Breast epithelium (tissue), 4 donors: ENCODE measurements around the gene SLC12A2. TPM values are rescaled to one million over a fixed set of nuclear protein-coding genes. Genes with fewer than 3 reads are reported as not detected.

Experiments used
- DNase-seq, 2 donors: peaks; one replicate each; pipeline ENCODE4 v3.0.0-alpha.2; 2019; ENCODE audit warnings: low spot score in 2 of 2
- H3K27ac ChIP-seq, 2 donors: fragments of 200-600 bp; sonication (generic) in 1 of 2; one replicate each; pipeline ENCODE4 v1.5.1; 2016 to 2019; ENCODE audit warnings: mild to moderate bottlenecking in 1 of 2
- H3K27me3 ChIP-seq, 2 donors: fragments of 200-600 bp; sonication (generic) in 1 of 2; one replicate each; pipeline versions ENCODE4 v1.5.1 to v1.6.0; 2017 to 2019; ENCODE audit warnings: control low read depth in 1 of 2, mild to moderate bottlenecking in 1 of 2
- H3K36me3 ChIP-seq: fragments of 200-600 bp; one replicate; pipeline ENCODE4 v1.5.1; 2019
- H3K4me1 ChIP-seq, 2 donors: fragments of 200-600 bp; sonication (generic); one replicate each; pipeline ENCODE4 v1.5.1; 2016 to 2019; ENCODE audit warnings: control low read depth in 1 of 2
- H3K4me3 ChIP-seq, 3 donors: fragments of 200-600 bp; sonication (generic); 1 replicate in 2 of 3; 2 replicates in 1 of 3; pipeline ENCODE4 v1.5.1; 2016 to 2019; ENCODE audit warnings: mild to moderate bottlenecking in 3 of 3, moderate library complexity in 2 of 3
- H3K9me3 ChIP-seq, 2 donors: fragments of 200-600 bp; sonication (generic) in 1 of 2; one replicate each; pipeline ENCODE4 v1.5.1; 2016 to 2019; ENCODE audit warnings: control low read depth in 1 of 2
- POLR2A ChIP-seq: fragments of 450-650 bp; IDR thresholded peaks from one replicate; pipeline ENCODE4 v1.6.1; 2016; ENCODE audit warnings: antibody characterized with exemption, mild to moderate bottlenecking, moderate library complexity
- POLR2AphosphoS5 ChIP-seq, 3 donors: sonication (generic); formaldehyde crosslinking; IDR thresholded peaks; one replicate each; pipeline ENCODE4 v1.6.1; 2017; ENCODE audit warnings: antibody characterized with exemption in 3 of 3
- intact Hi-C: fragments of 100-400 bp; cut with DNase I; formaldehyde crosslinking; loops from one replicate; pipeline ENCODE4 v1.15.1; 2023; ENCODE audit warnings: low total_unique reads
- total RNA-seq, 3 donors: library from RNA; depleted of rRNA; stranded (reverse); fragments of >200 nt; gene quantifications; one replicate each; pipeline ENCODE4 v1.1.0, GENCODE V29; 2016
- TF ChIP-seq, protein P1 (sequence below), 3 donors: fragments of 450-650 bp; IDR thresholded peaks; one replicate each; pipeline ENCODE4 v1.5.1; 2016 to 2017; ENCODE audit warnings: antibody characterized with exemption in 3 of 3, mild to moderate bottlenecking in 3 of 3, moderate library complexity in 3 of 3

SLC12A2 gene
- total RNA-seq, 3 donors from 2014 or later = 23.7 to 204 (median 70.1) TPM

DNA sequence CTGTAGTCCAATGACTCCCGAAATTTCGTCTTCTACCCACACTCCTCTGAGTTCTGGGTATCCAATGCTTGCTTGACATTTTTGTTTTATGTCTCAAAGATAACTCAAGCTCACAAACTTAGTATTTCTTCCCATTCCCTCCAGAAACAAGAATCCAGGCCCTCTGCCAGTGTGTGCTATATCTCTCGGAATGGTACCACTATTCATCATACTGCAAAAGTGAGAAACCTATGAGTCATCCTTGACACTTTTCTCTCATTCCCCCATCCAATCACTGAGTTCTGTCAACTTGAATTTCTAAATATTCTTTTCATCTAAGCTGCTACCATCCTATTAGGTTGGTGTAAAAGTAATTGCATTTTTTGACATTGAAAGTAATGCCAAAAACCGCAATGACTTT is 9.8 kb downstream of the SLC12A2 start:
- no peak for DNase-seq
- intact Hi-C loops = no loop called here
- Histone ChIP-seq H3K4me1 (peaks cover 0 to 5% of the 10 kb centered on the region in 2 donors), H3K4me3 (no peak overlapping the region), H3K9me3 (peaks cover 5 to 20% of the 10 kb centered on the region in 2 donors), H3K36me3 (no peaks in the 10 kb centered on the region), H3K27ac (no peak overlapping the region), H3K27me3 (no peaks in the 10 kb centered on the region)
- TF ChIP-seq POLR2AphosphoS5 (IDR thresholded peaks at IDR 0.05) = no peak
- no peak for TF ChIP-seq POLR2A
- TF ChIP-seq, protein P1, sequence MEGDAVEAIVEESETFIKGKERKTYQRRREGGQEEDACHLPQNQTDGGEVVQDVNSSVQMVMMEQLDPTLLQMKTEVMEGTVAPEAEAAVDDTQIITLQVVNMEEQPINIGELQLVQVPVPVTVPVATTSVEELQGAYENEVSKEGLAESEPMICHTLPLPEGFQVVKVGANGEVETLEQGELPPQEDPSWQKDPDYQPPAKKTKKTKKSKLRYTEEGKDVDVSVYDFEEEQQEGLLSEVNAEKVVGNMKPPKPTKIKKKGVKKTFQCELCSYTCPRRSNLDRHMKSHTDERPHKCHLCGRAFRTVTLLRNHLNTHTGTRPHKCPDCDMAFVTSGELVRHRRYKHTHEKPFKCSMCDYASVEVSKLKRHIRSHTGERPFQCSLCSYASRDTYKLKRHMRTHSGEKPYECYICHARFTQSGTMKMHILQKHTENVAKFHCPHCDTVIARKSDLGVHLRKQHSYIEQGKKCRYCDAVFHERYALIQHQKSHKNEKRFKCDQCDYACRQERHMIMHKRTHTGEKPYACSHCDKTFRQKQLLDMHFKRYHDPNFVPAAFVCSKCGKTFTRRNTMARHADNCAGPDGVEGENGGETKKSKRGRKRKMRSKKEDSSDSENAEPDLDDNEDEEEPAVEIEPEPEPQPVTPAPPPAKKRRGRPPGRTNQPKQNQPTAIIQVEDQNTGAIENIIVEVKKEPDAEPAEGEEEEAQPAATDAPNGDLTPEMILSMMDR (IDR thresholded peaks at IDR 0.05) = no peak

GRCh38 chr5:128097224-128097623 is 13.7 kb downstream of the SLC12A2 start:
- Histone ChIP-seq H3K4me3 (no peak overlapping the region), H3K36me3 (no peaks in the 10 kb centered on the region), H3K27me3 (no peaks in the 10 kb centered on the region), H3K4me1 (no peaks in the 10 kb centered on the region), H3K27ac (no peak overlapping the region), H3K9me3 (peaks cover 5 to 28% of the 10 kb centered on the region in 2 donors)
- intact Hi-C loops = no loop called here
- DNase-seq = no peak
- TF ChIP-seq POLR2A (no peak), POLR2AphosphoS5 (IDR thresholded peaks at IDR 0.05) (no peak)
- TF ChIP-seq, protein P1 (IDR thresholded peaks at IDR 0.05) = no peak

- intact Hi-C loops = no loop called here
- no peaks in the 10 kb centered on the region for H3K4me1 ChIP-seq
- peaks cover 5 to 28% of the 10 kb centered on the region in 2 donors for H3K9me3 ChIP-seq
- no peaks in the 10 kb centered on the region for H3K27me3 ChIP-seq
- TF ChIP-seq, protein P1 (IDR thresholded peaks at IDR 0.05) = no peak
- no peak for TF ChIP-seq POLR2A
- no peak for TF ChIP-seq POLR2AphosphoS5 (IDR thresholded peaks at IDR 0.05)
- no peak overlapping the region for H3K4me3 ChIP-seq
- no peaks in the 10 kb centered on the region for H3K36me3 ChIP-seq
- no peak overlapping the region for H3K27ac ChIP-seq
- no peak for DNase-seq
These were observed 14.2 kb downstream of the SLC12A2 start for GRCh38 chr5:128097781-128098180.

GRCh38 chr5:128099944-128100343 is 16.4 kb downstream of the SLC12A2 start:
- no peak for TF ChIP-seq POLR2AphosphoS5 (IDR thresholded peaks at IDR 0.05)
- TF ChIP-seq, protein P1 (IDR thresholded peaks at IDR 0.05) = no peak
- TF ChIP-seq POLR2A = no peak
- intact Hi-C loops = no loop called here
- no peak overlapping the region for H3K4me3 ChIP-seq
- no peaks in the 10 kb centered on the region for H3K4me1 ChIP-seq
- no peak for DNase-seq
- H3K27ac ChIP-seq = no peak overlapping the region
- no peaks in the 10 kb centered on the region for H3K27me3 ChIP-seq
- H3K36me3 ChIP-seq = no peaks in the 10 kb centered on the region
- peaks cover 5 to 28% of the 10 kb centered on the region in 2 donors for H3K9me3 ChIP-seq

- H3K4me1 ChIP-seq = no peaks in the 10 kb centered on the region
These were observed 17.4 kb downstream of the SLC12A2 start for GRCh38 chr5:128100860-128101557.

More at GRCh38 chr5:128100860-128101557, 17.4 kb downstream of the SLC12A2 start:
- Histone ChIP-seq H3K27ac (no peak overlapping the region), H3K27me3 (no peaks in the 10 kb centered on the region), H3K36me3 (no peaks in the 10 kb centered on the region), H3K9me3 (peaks cover 5 to 28% of the 10 kb centered on the region in 2 donors), H3K4me3 (no peak overlapping the region)
- TF ChIP-seq POLR2A (no peak), POLR2AphosphoS5 (IDR thresholded peaks at IDR 0.05) (no peak)
- intact Hi-C loops = no loop called here
- no peak for DNase-seq
